ENCODE data around the gene EFHC1. TPM values are rescaled to one million over a fixed set of nuclear protein-coding genes. Genes with fewer than 3 reads are reported as not detected.

EFHC1 gene
- total and polyA plus RNA-seq, 2 of the 13 experiments (the other 11 are each of a cell fraction or from before 2014, with no cell fraction given) = 23.4 to 29.5 TPM

DNA sequence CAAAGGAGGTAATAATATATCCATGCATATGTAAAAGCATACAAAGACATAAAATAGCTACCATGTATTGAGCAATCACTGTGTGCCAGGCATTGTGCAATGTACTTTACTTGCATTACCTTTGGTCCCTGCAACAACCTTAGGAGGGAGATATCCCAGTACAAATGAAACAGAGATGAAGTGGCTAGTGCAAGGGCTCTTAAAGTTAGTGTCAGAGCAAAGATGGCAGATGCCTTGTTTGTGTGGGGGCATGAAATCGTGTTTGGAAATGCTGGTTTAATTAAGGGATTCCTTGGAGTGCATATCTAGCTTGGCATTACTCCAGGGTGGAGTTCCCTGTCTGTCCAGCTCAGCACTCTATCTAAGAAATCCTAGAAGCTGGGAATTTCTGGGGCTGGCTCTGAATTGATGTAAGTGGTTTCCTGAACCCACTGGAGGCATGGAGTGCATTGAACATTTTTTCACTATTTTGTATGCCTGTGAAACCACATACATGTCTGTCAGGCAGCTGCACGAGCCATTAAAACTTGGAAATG is 48.4 kb upstream of the EFHC1 start (continued):
- no peak for TF ChIP-seq ZNF260 (CRISPR knock-in tag; IDR thresholded peaks at IDR 0.05; ENCODE audit: borderline replicate concordance, low read depth)
- no peak for TF ChIP-seq ATF7-NPFF (CRISPR knock-in tag; IDR thresholded peaks at IDR 0.05; ENCODE audit: low read depth)
- no peak for TF ChIP-seq NAIF1 (CRISPR knock-in tag; IDR thresholded peaks at IDR 0.05; ENCODE audit: borderline replicate concordance)
- TF ChIP-seq KLF12 (CRISPR knock-in tag; IDR thresholded peaks at IDR 0.05; ENCODE audit: borderline replicate concordance) = no peak
- no peak for TF ChIP-seq NFE2 (CRISPR knock-in tag; IDR thresholded peaks at IDR 0.05)
- TF ChIP-seq MEIS1 (CRISPR knock-in tag; IDR thresholded peaks at IDR 0.05; ENCODE audit: borderline replicate concordance) = no peak
- no peak for TF ChIP-seq BRF2 (CRISPR knock-in tag; IDR thresholded peaks at IDR 0.05)
- no peak; the same call in 1 of the 2 replicates for TF ChIP-seq RFXANK (CRISPR knock-in tag; IDR thresholded peaks at IDR 0.05)
- TF ChIP-seq ZFP62 (CRISPR knock-in tag; IDR thresholded peaks at IDR 0.05) = no peak
- no peak for TF ChIP-seq ZNF597 (CRISPR knock-in tag; IDR thresholded peaks at IDR 0.05)
- TF ChIP-seq, protein P1, sequence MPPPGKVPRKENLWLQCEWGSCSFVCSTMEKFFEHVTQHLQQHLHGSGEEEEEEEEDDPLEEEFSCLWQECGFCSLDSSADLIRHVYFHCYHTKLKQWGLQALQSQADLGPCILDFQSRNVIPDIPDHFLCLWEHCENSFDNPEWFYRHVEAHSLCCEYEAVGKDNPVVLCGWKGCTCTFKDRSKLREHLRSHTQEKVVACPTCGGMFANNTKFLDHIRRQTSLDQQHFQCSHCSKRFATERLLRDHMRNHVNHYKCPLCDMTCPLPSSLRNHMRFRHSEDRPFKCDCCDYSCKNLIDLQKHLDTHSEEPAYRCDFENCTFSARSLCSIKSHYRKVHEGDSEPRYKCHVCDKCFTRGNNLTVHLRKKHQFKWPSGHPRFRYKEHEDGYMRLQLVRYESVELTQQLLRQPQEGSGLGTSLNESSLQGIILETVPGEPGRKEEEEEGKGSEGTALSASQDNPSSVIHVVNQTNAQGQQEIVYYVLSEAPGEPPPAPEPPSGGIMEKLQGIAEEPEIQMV (CRISPR knock-in tag; IDR thresholded peaks at IDR 0.05; ENCODE audit: low read depth) = no peak
- TF ChIP-seq HNF1B (CRISPR knock-in tag; IDR thresholded peaks at IDR 0.05) = no peak
- TF ChIP-seq ZNF10 (CRISPR knock-in tag; IDR thresholded peaks at IDR 0.05; ENCODE audit: borderline replicate concordance, low read depth) = no peak
- no peak for TF ChIP-seq FOXA1 (IDR thresholded peaks at IDR 0.05)
- TF ChIP-seq FOXA1 (CRISPR knock-in tag; IDR thresholded peaks at IDR 0.05) = peak; percentile 50; the same call in 1 of the 2 replicates
- TF ChIP-seq, protein P2, sequence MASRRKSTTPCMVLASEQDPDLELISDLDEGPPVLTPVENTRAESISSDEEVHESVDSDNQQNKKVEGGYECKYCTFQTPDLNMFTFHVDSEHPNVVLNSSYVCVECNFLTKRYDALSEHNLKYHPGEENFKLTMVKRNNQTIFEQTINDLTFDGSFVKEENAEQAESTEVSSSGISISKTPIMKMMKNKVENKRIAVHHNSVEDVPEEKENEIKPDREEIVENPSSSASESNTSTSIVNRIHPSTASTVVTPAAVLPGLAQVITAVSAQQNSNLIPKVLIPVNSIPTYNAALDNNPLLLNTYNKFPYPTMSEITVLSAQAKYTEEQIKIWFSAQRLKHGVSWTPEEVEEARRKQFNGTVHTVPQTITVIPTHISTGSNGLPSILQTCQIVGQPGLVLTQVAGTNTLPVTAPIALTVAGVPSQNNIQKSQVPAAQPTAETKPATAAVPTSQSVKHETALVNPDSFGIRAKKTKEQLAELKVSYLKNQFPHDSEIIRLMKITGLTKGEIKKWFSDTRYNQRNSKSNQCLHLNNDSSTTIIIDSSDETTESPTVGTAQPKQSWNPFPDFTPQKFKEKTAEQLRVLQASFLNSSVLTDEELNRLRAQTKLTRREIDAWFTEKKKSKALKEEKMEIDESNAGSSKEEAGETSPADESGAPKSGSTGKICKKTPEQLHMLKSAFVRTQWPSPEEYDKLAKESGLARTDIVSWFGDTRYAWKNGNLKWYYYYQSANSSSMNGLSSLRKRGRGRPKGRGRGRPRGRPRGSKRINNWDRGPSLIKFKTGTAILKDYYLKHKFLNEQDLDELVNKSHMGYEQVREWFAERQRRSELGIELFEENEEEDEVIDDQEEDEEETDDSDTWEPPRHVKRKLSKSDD (CRISPR knock-in tag; IDR thresholded peaks at IDR 0.05; ENCODE audit: low read depth) = peak; percentile 63; the same call in 1 of the 2 replicates
- no peak for TF ChIP-seq SRSF4 (IDR thresholded peaks at IDR 0.05; ENCODE audit: low read depth, low read length, poor library complexity, severe bottlenecking)
- TF ChIP-seq ZBTB7A (CRISPR knock-in tag; IDR thresholded peaks at IDR 0.05) = no peak
- TF ChIP-seq PHB2 (IDR thresholded peaks at IDR 0.05; ENCODE audit: partially characterized antibody) = no peak
- peak; percentile 90; the same call in 1 of the 2 replicates for TF ChIP-seq DPF2 (CRISPR knock-in tag; IDR thresholded peaks at IDR 0.05; ENCODE audit: borderline replicate concordance, low read depth)
- TF ChIP-seq ZNF772 (CRISPR knock-in tag; IDR thresholded peaks at IDR 0.05) = peak; percentile 27; the same call in 1 of the 2 replicates
